Astrocyte of the spinal cord (primary cell): ENCODE measurements around the gene SEC14L1.

Experiments
- DNase-seq: peaks from one replicate; pipeline ENCODE4 v3.0.0; 2011; ENCODE audit warnings: low read depth, low spot score
- H3K4me3 ChIP-seq: 2 replicates; pipeline ENCODE4 v1.5.1; 2011; ENCODE audit warnings: low read depth, mild to moderate bottlenecking, low read length, moderate library complexity
- CTCF ChIP-seq: IDR thresholded peaks from 2 replicates; pipeline ENCODE4 v1.5.1; 2012; ENCODE audit warnings: low read depth, mild to moderate bottlenecking, low read length, inconsistent platforms
- in situ Hi-C: cut with HindIII; loops from 2 replicates; pipeline ENCODE4 v1.10.0; 2017; ENCODE audit warnings: low sequenced_read_pairs

SEC14L1 gene

GRCh38 chr17:77163001-77163400, 22.2 kb downstream of the SEC14L1 start:
- no peak overlapping the region for H3K4me3 ChIP-seq
- TF ChIP-seq CTCF, result no peak
- DNase-seq, result peak; percentile 20
- in situ Hi-C loops, result no loop called here

GRCh38 chr17:77163511-77164280, 22.9 kb downstream of the SEC14L1 start:
- DNase-seq, result no peak
- in situ Hi-C loops, result no loop called here
- H3K4me3 ChIP-seq, result no peak overlapping the region
- TF ChIP-seq CTCF, result no peak

GRCh38 chr17:77164483-77165091, 23.8 kb downstream of the SEC14L1 start:
- no peak overlapping the region for H3K4me3 ChIP-seq
- in situ Hi-C loops, result no loop called here
- peak; percentile 47 for DNase-seq
- TF ChIP-seq CTCF, result no peak

GRCh38 chr17:77165577-77165976, 24.8 kb downstream of the SEC14L1 start:
- no peak overlapping the region for H3K4me3 ChIP-seq
- TF ChIP-seq CTCF, result no peak
- DNase-seq, result no peak
- in situ Hi-C loops, result no loop called here

- no peak overlapping the region for H3K4me3 ChIP-seq
- in situ Hi-C loops, result no loop called here
- no peak for TF ChIP-seq CTCF
- no peak for DNase-seq
Observed at GRCh38 chr17:77167472-77168306, 26.9 kb downstream of the SEC14L1 start.

GRCh38 chr17:77173104-77173503, 32.3 kb downstream of the SEC14L1 start:
- in situ Hi-C loops, result no loop called here
- DNase-seq, result no peak
- H3K4me3 ChIP-seq, result no peak overlapping the region
- TF ChIP-seq CTCF, result no peak
